ENCODE measurements around the gene SAG. TPM values are rescaled to one million over a fixed set of nuclear protein-coding genes. Genes with fewer than 3 reads are reported as not detected.

SAG gene
- total RNA-seq, 2 donors from 2014 or later: not detected

- ATAC-seq (no peak), DNase-seq (no peak)
- intact Hi-C loops (cut with DNase I): no loop called here
Measured at GRCh38 chr2:233389601-233390125, 82.0 kb downstream of the SAG start.

- ATAC-seq (no peak), DNase-seq (no peak)
- intact Hi-C loops (cut with DNase I): no loop called here
Measured at GRCh38 chr2:233395687-233396086, 88.1 kb downstream of the SAG start.

Other genes starting within 250 kb of the SAG start
- 1 to 10 TPM; 7.2 to 9.3 TPM for gene INPP5D, start 247.5 kb upstream of the SAG start, total RNA-seq
- gene ATG16L1, start 56.1 kb upstream of the SAG start, total RNA-seq: 10 to 100 TPM; 15.8 to 17.8 TPM
- gene DGKD, start 46.7 kb downstream of the SAG start, total RNA-seq: 10 to 100 TPM; 31.9 to 64.9 TPM